Lung (tissue), 12 donors: ENCODE data around the gene USP32. TPM values are rescaled to one million over a fixed set of nuclear protein-coding genes. Genes with fewer than 3 reads are reported as not detected.

ENCODE experiments used
- ATAC-seq: fragments of 200-7000 bp; cut with Tn5 transposase; one replicate; pipeline ENCODE4 v1.9.1; 2020; ENCODE audit warnings: moderate number of reproducible peaks; ENCODE audit not compliant: insufficient read depth, low FRiP score
- DNase-seq, 3 donors: peaks; one replicate each; pipeline ENCODE4 v3.0.0-alpha.2; 2013 to 2017
- H3K27ac ChIP-seq, 2 donors: one replicate each; pipeline ENCODE4 v1.5.1; 2013; ENCODE audit warnings: mild to moderate bottlenecking in 2 of 2, moderate library complexity in 2 of 2, control low read depth in 1 of 2, inconsistent platforms in 1 of 2, low read depth in 1 of 2, low read length in 1 of 2
- H3K27me3 ChIP-seq, 3 donors: one replicate each; pipeline ENCODE4 v1.5.1; 2013; ENCODE audit warnings: low read length in 2 of 3; ENCODE audit not compliant: control insufficient read depth in 3 of 3, insufficient read depth in 3 of 3
- H3K36me3 ChIP-seq, 4 donors: one replicate each; pipeline ENCODE4 v1.5.1; 2013; ENCODE audit warnings: low read length in 4 of 4, mild to moderate bottlenecking in 1 of 4, moderate library complexity in 1 of 4; ENCODE audit not compliant: control insufficient read depth in 4 of 4, insufficient read depth in 4 of 4
- H3K4me1 ChIP-seq, 5 donors: one replicate each; pipeline ENCODE4 v1.5.1; 2013; ENCODE audit warnings: low read length in 5 of 5, mild to moderate bottlenecking in 2 of 5, moderate library complexity in 1 of 5; ENCODE audit not compliant: control insufficient read depth in 5 of 5, insufficient read depth in 5 of 5
- H3K4me3 ChIP-seq: one replicate; pipeline ENCODE4 v1.5.1; 2013; ENCODE audit warnings: mild to moderate bottlenecking, control low read depth, moderate library complexity
- H3K9ac ChIP-seq, 2 donors: one replicate each; pipeline ENCODE4 v1.5.1; 2013; ENCODE audit warnings: low read length in 2 of 2, control low read depth in 1 of 2; ENCODE audit not compliant: insufficient read depth in 1 of 2
- H3K9me3 ChIP-seq, 4 donors: one replicate each; pipeline ENCODE4 v1.5.1; 2013; ENCODE audit warnings: low read length in 3 of 4, mild to moderate bottlenecking in 1 of 4, moderate library complexity in 1 of 4; ENCODE audit not compliant: control insufficient read depth in 4 of 4, insufficient read depth in 3 of 4
- CTCF ChIP-seq: IDR thresholded peaks from 2 replicates; pipeline ENCODE4 v1.5.1; 2012; ENCODE audit warnings: mild to moderate bottlenecking; ENCODE audit errors: control extremely low read depth, extremely low read depth
- WGBS, 2 donors: extraction: QIAGEN DNeasy Blood & Tissue Kit; methylation state at CpG; one replicate each; pipeline ENCODE4 v1.1.7; 2013; 5-methylcytosine and 5-hydroxymethylcytosine counted together
- polyA plus RNA-seq, 2 donors: library from polyadenylated mRNA; stranded (reverse); fragments of 200-250 nt; gene quantifications; one replicate each; pipeline ENCODE4 v1.2.1, GENCODE V29; 2013
- total RNA-seq, 2 donors: library from RNA; depleted of rRNA in 1 of 2; stranded (reverse); fragments of >200 nt in 1 of 2; gene quantifications; one replicate each; pipeline ENCODE4 v1.2.1, GENCODE V29; 2014 to 2021
- donor health status: control.
- donor health status: control.
- donor health status: Bipolar disorder and iron deficiency.
- donor health status: healthy.
- donor health status: DM: yes; HTN: yes; CAD: no.

USP32 gene
- total and polyA plus RNA-seq, 4 donors = 18.2 to 96.6 (median 51.1) TPM

DNA sequence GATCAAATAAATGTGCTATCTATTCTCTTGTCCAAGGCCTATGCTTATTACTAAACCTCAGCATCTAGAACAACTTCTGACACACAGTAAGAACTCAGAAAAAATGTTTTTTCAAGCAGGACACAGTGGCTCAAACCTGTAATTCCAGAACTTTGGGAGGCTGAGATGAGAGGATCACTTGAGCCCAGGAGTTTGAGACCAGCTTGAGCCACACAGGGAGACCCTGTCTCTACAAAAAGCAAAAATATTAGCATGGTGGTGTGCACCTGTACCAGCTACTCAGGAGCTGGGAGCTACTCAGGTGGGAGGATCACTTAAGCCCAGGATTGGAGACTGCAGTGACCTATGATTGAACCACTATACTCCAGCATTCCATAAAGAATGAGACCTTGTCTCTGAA is 32.5 kb downstream of the USP32 start:
- no peak for TF ChIP-seq CTCF
- DNase-seq = no peak

DNA sequence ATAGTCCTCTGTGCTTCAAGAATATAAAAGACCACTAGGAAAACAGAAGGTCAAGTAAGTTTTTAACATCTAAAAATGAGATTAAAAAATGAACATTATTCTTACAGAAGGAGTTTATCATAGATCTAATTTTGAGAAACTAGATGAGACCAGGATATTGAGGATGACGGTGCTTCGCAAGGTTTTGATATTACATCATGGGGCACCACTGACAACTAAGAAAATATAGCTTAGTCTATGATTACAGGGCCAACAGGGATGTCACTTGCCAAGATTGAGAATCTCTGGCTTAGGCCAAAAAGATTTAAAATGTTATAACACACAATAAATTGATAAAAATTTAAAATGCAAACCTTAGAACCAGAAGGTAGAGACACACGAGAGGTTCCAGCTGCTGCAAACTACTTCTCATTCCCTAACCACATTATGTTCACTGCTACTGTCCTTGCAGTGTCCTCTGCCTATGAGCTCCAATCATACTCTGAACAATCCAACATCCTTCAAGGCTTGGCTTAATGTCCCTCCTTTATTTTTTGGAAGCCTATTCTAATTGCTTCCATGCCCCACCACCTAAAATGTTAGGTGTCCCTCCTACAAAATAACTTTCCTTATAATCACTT is 33.2 kb downstream of the USP32 start:
- H3K4me1 ChIP-seq = peaks cover 0 to 7% (median 4%) of the 10 kb centered on the region in 5 donors
- 43 to 72% methylated on average over 3 of the region's 3 CpGs for WGBS, 2 donors
- H3K4me3 ChIP-seq = no peak overlapping the region
- no peak overlapping the region for H3K27ac ChIP-seq
- no peak overlapping the region for H3K9ac ChIP-seq
- DNase-seq (no peak), ATAC-seq (no peak)
- H3K9me3 ChIP-seq = no peaks in the 10 kb centered on the region
- no peak for TF ChIP-seq CTCF
- no peaks in the 10 kb centered on the region for H3K36me3 ChIP-seq
- no peaks in the 10 kb centered on the region for H3K27me3 ChIP-seq

More for the DNA sequence above, 32.5 kb downstream of the USP32 start:
- peaks cover 0 to 7% (median 2%) of the 10 kb centered on the region in 5 donors for H3K4me1 ChIP-seq
- no peaks in the 10 kb centered on the region for H3K27me3 ChIP-seq
- no peaks in the 10 kb centered on the region for H3K36me3 ChIP-seq
- H3K9me3 ChIP-seq = no peaks in the 10 kb centered on the region
- no peak overlapping the region for H3K4me3 ChIP-seq
- ATAC-seq = no peak
- no peak overlapping the region for H3K27ac ChIP-seq
- no peak overlapping the region for H3K9ac ChIP-seq

- no peak for TF ChIP-seq CTCF
- Histone ChIP-seq H3K9me3 (no peaks in the 10 kb centered on the region), H3K36me3 (no peaks in the 10 kb centered on the region), H3K4me1 (peaks cover 0 to 8% (median 4%) of the 10 kb centered on the region in 5 donors), H3K27me3 (no peaks in the 10 kb centered on the region), H3K27ac (no peak overlapping the region), H3K9ac (no peak overlapping the region), H3K4me3 (no peak overlapping the region)
- 52 to 94% methylated on average over 1 of the region's 1 CpG for WGBS, 2 donors
- DNase-seq = peak in 1 of 3 donors; percentile 13
- no peak for ATAC-seq
Measured at GRCh38 chr17:60356940-60357339, 35.0 kb downstream of the USP32 start.
